Measurements from ENCODE around the gene TSC2. TPM values are rescaled to one million over a fixed set of nuclear protein-coding genes. Genes with fewer than 3 reads are reported as not detected.
"Not testable (repeated sequence)": the region's sequence is repeated elsewhere in the genome, so short reads cannot be mapped to it uniquely, and the experiment has no call there.

TSC2 gene
- total RNA-seq, 2 experiments from 2014 or later, result 57.2 to 152 TPM

GRCh38 chr16:2121325-2121724 is 73.5 kb downstream of the TSC2 start:
- H3K79me2 ChIP-seq (ENCODE audit: insufficient read depth, low read depth, low read length); BruUV-seq (replicated peaks); H4K20me1 ChIP-seq (ENCODE audit: insufficient read depth, low read length); H3K4me1 ChIP-seq (ENCODE audit: insufficient read depth, low read length, poor library complexity, severe bottlenecking); H2AFZ ChIP-seq (ENCODE audit: low read length); H3K4me2 ChIP-seq (ENCODE audit: low read length); H3K36me3 ChIP-seq (ENCODE audit: insufficient read depth, low read length); POLR2A ChIA-PET; H3K9me2 ChIP-seq (ENCODE audit: insufficient read depth, low read length); H3K4me3 ChIP-seq (ENCODE audit: low read depth, low read length, poor library complexity, severe bottlenecking); H3K27ac ChIP-seq (ENCODE audit: low read depth, low read length, poor library complexity, severe bottlenecking); H3K9me3 ChIP-seq (ENCODE audit: low read length): not testable (repeated sequence)
- peak; percentile 61 for TF ChIP-seq CTCF (conservative IDR thresholded peaks at IDR 0.05; ENCODE audit: low read length)
- intact Hi-C loops (cut with micrococcal nuclease; ENCODE audit: unreplicated experiment), result loop anchor here (1.0 kb wide), 1 partner anchor 19 kb away; no protein-coding TSS in a partner anchor
- CTCF ChIA-PET (ENCODE audit: unreplicated experiment), result interaction anchor here (0.6 kb wide), 1 partner anchor 18 kb away, joined by 3 read pairs; no protein-coding TSS in a partner anchor
- DNase-seq (ENCODE audit: low spot score), result peak; percentile 50

- H3K4me3 ChIP-seq (ENCODE audit: low read depth, low read length, poor library complexity, severe bottlenecking), result no peak overlapping the region
- no peak overlapping the region for H3K4me2 ChIP-seq (ENCODE audit: low read length)
- no peak for DNase-seq (ENCODE audit: low spot score)
- no TSS peak for BruUV-seq (replicated peaks)
- H4K20me1 ChIP-seq (ENCODE audit: insufficient read depth, low read length), result no peaks in the 10 kb centered on the region
- H3K4me1 ChIP-seq (ENCODE audit: insufficient read depth, low read length, poor library complexity, severe bottlenecking), result no peaks in the 10 kb centered on the region
- no peak overlapping the region for H2AFZ ChIP-seq (ENCODE audit: low read length)
- no peaks in the 10 kb centered on the region for H3K9me2 ChIP-seq (ENCODE audit: insufficient read depth, low read length)
- intact Hi-C loops (cut with micrococcal nuclease; ENCODE audit: unreplicated experiment), result loop anchor here (1.0 kb wide), 1 partner anchor 18 kb away; no protein-coding TSS in a partner anchor
- H3K79me2 ChIP-seq (ENCODE audit: insufficient read depth, low read depth, low read length), result no peaks in the 10 kb centered on the region
- no peak overlapping the region for H3K27ac ChIP-seq (ENCODE audit: low read depth, low read length, poor library complexity, severe bottlenecking)
- ChIA-PET CTCF (ENCODE audit: unreplicated experiment) (no interaction called here), POLR2A (no interaction called here)
- TF ChIP-seq EZH2phosphoT487 (IDR thresholded peaks at IDR 0.05; ENCODE audit: borderline replicate concordance, low read depth, low read length) (no peak), CTCF (conservative IDR thresholded peaks at IDR 0.05; ENCODE audit: low read length) (no peak)
- no peaks in the 10 kb centered on the region for H3K9me3 ChIP-seq (ENCODE audit: low read length)
- H3K36me3 ChIP-seq (ENCODE audit: insufficient read depth, low read length), result no peaks in the 10 kb centered on the region
These were observed 74.1 kb downstream of the TSC2 start for GRCh38 chr16:2121853-2122252.

DNA sequence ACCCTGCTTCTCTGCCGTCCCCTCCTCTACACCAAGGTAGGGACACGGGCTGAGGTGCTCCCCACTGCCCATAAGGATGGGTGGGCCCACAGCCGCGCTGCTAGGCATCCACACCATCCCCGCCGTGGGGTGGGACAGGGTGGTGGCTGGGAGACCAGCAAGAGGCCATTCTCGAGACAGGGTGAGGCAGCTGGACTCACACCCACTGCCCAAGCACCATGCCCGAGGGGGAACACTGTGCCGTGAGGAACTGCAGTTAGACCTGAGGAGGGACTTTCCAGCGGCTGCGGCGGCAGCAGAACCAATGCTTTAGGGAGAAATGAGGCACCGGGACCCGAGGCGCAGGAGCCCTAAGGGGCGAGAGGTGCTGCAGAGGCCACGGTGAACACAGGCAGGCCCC is 74.6 kb downstream of the TSC2 start:
- DNase-seq (ENCODE audit: low spot score), result no peak
- no peaks in the 10 kb centered on the region for H3K9me3 ChIP-seq (ENCODE audit: low read length)
- no peak overlapping the region for H3K4me3 ChIP-seq (ENCODE audit: low read depth, low read length, poor library complexity, severe bottlenecking)
- H3K9me2 ChIP-seq (ENCODE audit: insufficient read depth, low read length), result no peaks in the 10 kb centered on the region
- no peak overlapping the region for H3K4me2 ChIP-seq (ENCODE audit: low read length)
- intact Hi-C loops (cut with micrococcal nuclease; ENCODE audit: unreplicated experiment), result no loop called here
- H3K4me1 ChIP-seq (ENCODE audit: insufficient read depth, low read length, poor library complexity, severe bottlenecking), result no peaks in the 10 kb centered on the region
- ChIA-PET POLR2A (no interaction called here), CTCF (ENCODE audit: unreplicated experiment) (no interaction called here)
- no peak overlapping the region for H3K27ac ChIP-seq (ENCODE audit: low read depth, low read length, poor library complexity, severe bottlenecking)
- no peak overlapping the region for H2AFZ ChIP-seq (ENCODE audit: low read length)
- H4K20me1 ChIP-seq (ENCODE audit: insufficient read depth, low read length), result no peaks in the 10 kb centered on the region
- no TSS peak for BruUV-seq (replicated peaks)
- TF ChIP-seq CTCF (conservative IDR thresholded peaks at IDR 0.05; ENCODE audit: low read length) (no peak), EZH2phosphoT487 (IDR thresholded peaks at IDR 0.05; ENCODE audit: borderline replicate concordance, low read depth, low read length) (no peak)
- H3K36me3 ChIP-seq (ENCODE audit: insufficient read depth, low read length), result no peaks in the 10 kb centered on the region
- H3K79me2 ChIP-seq (ENCODE audit: insufficient read depth, low read depth, low read length), result no peaks in the 10 kb centered on the region

DNA sequence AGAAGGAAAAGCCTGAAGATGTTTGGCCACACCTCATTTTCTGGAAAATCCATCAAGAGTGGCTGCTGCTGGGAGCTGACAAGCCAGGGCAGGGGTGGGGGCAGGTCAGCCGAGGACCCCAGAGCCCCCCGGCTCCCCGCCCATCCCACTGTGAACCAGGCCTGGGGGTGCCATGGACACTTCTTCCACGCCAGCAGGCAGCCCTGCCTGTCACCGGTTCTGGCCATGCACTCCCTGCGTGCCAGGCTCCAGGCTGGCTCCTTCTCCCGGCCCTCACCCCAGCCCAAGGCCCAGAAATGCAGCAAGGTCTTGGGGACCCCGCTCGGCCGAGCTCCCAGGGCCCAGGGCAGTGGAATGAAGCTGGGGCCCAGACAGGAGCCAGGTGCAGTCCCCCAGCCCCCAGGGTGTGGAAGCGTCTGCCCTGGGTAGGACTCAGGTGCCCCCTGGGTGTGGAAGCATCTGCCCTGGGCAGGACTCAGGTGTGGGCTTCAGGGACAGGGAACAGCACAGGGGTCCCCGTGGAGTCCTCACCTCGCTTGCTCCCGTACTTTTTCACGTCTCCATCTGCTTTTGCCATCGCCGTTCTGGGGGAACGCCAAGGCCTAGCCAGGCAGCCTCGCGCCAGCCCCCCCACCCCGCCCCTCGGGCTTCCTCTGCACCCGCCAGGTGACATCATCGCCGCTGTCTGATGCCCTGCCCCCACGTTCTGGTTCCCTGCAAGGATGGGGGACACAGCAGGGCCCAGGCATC is 75.3 kb downstream of the TSC2 start:
- H3K79me2 ChIP-seq (ENCODE audit: insufficient read depth, low read depth, low read length); BruUV-seq (replicated peaks); H3K4me2 ChIP-seq (ENCODE audit: low read length); H2AFZ ChIP-seq (ENCODE audit: low read length); H3K4me3 ChIP-seq (ENCODE audit: low read depth, low read length, poor library complexity, severe bottlenecking); H3K27ac ChIP-seq (ENCODE audit: low read depth, low read length, poor library complexity, severe bottlenecking); CTCF ChIA-PET (ENCODE audit: unreplicated experiment); H3K4me1 ChIP-seq (ENCODE audit: insufficient read depth, low read length, poor library complexity, severe bottlenecking); H3K36me3 ChIP-seq (ENCODE audit: insufficient read depth, low read length); H3K9me3 ChIP-seq (ENCODE audit: low read length); DNase-seq (ENCODE audit: low spot score); POLR2A ChIA-PET; intact Hi-C loops (cut with micrococcal nuclease; ENCODE audit: unreplicated experiment); H4K20me1 ChIP-seq (ENCODE audit: insufficient read depth, low read length); H3K9me2 ChIP-seq (ENCODE audit: insufficient read depth, low read length): not testable (repeated sequence)
